GM19043 (cell line): ENCODE measurements around the gene HOXD11.

ENCODE experiments used
- ATAC-seq: cut with Tn5 transposase; IDR thresholded peaks from one replicate; pipeline ENCODE4 v1.9.1; 2021; ENCODE audit warnings: low read depth; ENCODE audit not compliant: unreplicated experiment

Gene HOXD11

GRCh38 chr2:176106581-176107539 lies at the start of gene HOXD11:
Gene HOXD11, plus strand, starts transcription at chr2:176107280. Its CDS starts 76 bp downstream, at chr2:176107356.
- no peak for ATAC-seq

DNA sequence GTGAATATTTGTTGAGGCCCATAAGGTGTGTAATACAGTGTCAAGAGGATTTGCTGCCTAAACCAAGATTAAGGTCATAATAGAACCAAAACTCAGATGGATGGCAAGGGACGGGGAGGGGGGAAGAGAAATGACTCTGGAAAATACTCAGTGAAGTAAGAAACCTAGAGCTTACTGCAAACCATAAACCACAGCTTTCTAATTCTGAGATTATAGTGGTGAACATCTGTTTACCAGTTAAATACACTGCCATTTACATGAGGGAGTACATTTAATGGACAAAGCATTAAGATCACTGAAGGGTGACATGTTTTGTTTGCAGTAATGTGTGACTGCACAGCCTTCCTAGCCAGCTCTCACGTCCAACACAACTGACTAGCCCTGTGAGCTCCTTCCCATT lies 43.1 kb upstream of the HOXD11 start:
- no peak for ATAC-seq

- ATAC-seq, result no peak
Measured at GRCh38 chr2:176066645-176067588, 40.2 kb upstream of the HOXD11 start.

- ATAC-seq, result no peak
Measured at GRCh38 chr2:176067589-176068418, 39.3 kb upstream of the HOXD11 start.

- no peak for ATAC-seq
Measured at GRCh38 chr2:176068419-176068832, 38.7 kb upstream of the HOXD11 start.

DNA sequence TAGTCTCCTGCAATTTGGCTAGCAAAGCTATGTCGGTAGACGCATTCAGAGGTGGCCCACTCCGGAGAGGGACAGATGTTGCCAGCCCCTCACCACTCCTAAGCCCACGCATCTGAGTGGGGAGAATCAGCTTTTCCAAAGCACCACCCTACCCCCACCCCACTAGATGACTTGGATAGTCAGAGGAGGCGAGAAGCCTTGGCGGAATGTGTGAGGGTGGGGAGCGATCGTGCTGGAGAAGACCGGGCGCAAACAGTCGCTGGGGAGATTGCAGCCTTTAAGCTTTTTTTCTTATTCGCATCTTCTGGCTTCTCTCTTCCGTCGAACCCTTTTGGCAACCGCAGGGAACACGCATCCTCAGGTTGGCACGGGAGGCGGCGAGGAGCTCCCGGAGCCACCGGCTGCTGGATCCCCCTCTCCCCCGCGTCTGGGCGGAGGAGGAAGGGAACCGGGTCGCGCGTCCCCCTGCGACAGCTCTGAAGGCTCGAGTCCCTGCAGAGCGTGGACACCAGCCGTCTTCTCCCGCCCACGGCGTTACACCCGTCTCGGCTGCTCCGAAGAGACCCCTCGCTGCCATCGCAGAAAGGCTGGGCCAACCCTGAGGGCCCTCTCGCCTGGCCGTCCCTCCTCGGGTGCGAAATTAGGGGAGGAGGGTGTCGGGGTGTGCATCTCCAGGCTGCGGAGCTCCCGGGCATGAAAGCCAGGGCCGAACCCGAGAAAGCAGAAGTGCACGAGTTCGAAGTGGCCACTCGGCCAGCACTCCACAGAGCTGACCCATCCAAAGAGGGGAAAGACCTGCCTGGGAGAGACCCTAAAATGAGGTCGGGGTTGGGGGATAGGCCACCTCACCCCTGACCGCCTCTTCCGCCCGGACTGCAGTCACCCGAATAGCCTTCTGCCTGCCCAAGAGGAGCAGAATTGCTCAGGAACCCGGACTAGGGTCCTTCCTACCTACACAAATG lies 35.5 kb upstream of the HOXD11 start:
- no peak for ATAC-seq

DNA sequence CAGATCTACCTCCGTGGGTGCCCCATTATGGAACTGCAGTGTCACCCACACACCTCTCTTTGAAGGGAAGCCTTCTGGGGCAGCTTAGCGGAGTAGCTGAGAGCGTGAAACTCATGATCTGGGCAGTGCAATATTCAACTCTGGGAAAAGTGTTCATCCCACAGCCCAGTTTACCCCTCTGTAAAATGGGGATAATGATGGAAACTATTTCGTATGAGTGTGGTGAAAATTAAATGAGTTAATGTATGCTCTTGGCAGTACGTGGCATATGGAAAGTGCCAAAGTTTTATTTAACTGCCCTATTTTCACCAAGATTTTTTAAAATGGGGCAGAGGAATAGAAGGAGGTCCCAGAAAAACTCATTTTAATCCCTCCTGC lies 34.8 kb upstream of the HOXD11 start:
- no peak for ATAC-seq

GRCh38 chr2:176072951-176073904 lies 33.9 kb upstream of the HOXD11 start:
- ATAC-seq, result no peak

DNA sequence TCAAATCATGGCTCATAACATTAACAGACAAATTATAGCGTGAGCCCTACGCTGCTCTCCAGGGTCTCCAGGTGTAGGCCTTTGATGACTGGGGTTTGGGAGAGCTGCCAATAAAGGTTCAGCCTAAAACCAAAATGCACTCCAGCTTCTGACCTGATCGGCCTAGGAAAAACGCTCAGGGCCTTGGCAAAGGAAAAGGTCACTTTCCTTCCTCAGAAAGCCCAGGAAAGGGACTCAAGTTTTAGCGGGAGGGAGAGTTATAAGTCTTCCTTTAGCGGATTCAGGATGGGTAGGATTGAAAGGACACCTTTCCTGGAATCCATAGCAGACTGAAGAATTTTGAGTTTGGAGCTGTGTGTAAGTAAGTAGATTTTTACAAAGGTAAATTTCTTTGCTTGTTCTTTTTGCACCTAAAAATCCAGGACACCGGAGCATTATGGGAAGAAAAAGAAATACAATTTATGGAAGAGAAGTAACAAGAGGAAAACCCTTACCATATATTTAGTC lies 32.1 kb upstream of the HOXD11 start:
- no peak for ATAC-seq

DNA sequence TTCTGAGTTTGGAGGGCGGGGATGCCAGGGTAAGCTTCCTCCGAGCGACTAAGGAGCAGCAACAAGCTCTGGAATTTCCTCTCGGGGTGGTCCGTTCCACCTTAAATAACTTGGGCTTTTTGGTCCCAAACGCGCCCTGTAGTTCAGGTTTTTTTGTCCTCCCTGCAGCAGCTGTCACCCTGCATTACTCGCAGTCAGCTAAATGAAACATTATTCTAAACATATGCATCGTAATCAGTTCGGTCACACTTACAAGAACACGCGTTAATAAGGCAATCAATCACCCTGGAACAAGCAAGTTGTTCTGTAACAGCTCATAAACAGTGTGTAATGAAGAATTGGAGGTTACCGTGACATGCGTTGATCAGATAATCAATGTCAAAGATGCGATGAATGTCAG lies 31.6 kb upstream of the HOXD11 start:
- ATAC-seq, result no peak

GRCh38 chr2:176076063-176076462 lies 31.0 kb upstream of the HOXD11 start:
- no peak for ATAC-seq

- no peak for ATAC-seq
Measured at GRCh38 chr2:176076796-176077195, 30.3 kb upstream of the HOXD11 start.

- ATAC-seq, result no peak
Measured at GRCh38 chr2:176078541-176079284, 28.4 kb upstream of the HOXD11 start.

DNA sequence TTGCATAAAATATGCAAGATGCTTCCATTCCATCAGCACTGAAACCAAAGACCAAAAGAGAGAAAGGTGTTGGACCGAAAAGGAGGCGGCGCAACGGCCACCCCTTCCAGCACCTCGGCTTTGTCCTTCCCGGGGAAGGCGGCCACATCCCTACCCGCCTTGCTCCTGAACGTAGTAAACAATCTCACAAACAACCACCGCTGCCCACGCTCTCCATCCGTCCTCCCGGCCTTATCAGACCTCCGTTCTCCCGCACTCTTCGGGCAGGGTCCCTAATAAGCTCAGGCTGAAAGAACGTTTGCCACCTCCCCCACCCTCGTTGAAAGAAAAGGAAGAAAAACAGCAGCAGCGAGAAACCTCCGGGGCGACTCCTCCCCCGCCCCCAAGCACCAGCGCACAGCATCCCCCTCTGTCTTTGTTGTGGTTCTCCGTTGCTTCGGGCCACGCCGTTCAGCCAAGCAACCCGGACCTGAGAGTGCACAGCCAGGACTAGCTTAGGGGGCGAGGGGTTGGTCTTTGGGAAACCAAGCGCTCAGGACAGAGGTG lies 27.7 kb upstream of the HOXD11 start:
- ATAC-seq, result no peak

- ATAC-seq, result no peak
Measured at GRCh38 chr2:176079831-176080539, 27.1 kb upstream of the HOXD11 start.
